Measurements from ENCODE around the gene OPCML.

OPCML gene

GRCh38 chr11:132438418-132438817 lies 1093.9 kb downstream of the OPCML start:
- H3K4me1 ChIP-seq (ENCODE audit: insufficient read depth, low read length): no peaks in the 10 kb centered on the region
- H3K9ac ChIP-seq (ENCODE audit: low read depth, low read length): no peak overlapping the region
- no peaks in the 10 kb centered on the region for H3K9me3 ChIP-seq (ENCODE audit: control insufficient read depth, insufficient read depth, low read length)
- H3K36me3 ChIP-seq (ENCODE audit: insufficient read depth, low read length): no peaks in the 10 kb centered on the region

GRCh38 chr11:132430429-132431062 lies 1101.8 kb downstream of the OPCML start:
- H3K36me3 ChIP-seq (ENCODE audit: insufficient read depth, low read length): no peaks in the 10 kb centered on the region
- no peak overlapping the region for H3K9ac ChIP-seq (ENCODE audit: low read depth, low read length)
- no peaks in the 10 kb centered on the region for H3K9me3 ChIP-seq (ENCODE audit: control insufficient read depth, insufficient read depth, low read length)
- no peaks in the 10 kb centered on the region for H3K4me1 ChIP-seq (ENCODE audit: insufficient read depth, low read length)

- H3K9me3 ChIP-seq (ENCODE audit: control insufficient read depth, insufficient read depth, low read length): no peaks in the 10 kb centered on the region
- H3K36me3 ChIP-seq (ENCODE audit: insufficient read depth, low read length): no peaks in the 10 kb centered on the region
- no peak overlapping the region for H3K9ac ChIP-seq (ENCODE audit: low read depth, low read length)
- no peaks in the 10 kb centered on the region for H3K4me1 ChIP-seq (ENCODE audit: insufficient read depth, low read length)
These were observed 1102.6 kb downstream of the OPCML start for GRCh38 chr11:132429685-132430084.

GRCh38 chr11:132427611-132428010 lies 1104.7 kb downstream of the OPCML start:
- no peaks in the 10 kb centered on the region for H3K4me1 ChIP-seq (ENCODE audit: insufficient read depth, low read length)

GRCh38 chr11:132424433-132424832 lies 1107.9 kb downstream of the OPCML start:
- H3K36me3 ChIP-seq (ENCODE audit: insufficient read depth, low read length): no peaks in the 10 kb centered on the region
- no peak overlapping the region for H3K9ac ChIP-seq (ENCODE audit: low read depth, low read length)
- no peaks in the 10 kb centered on the region for H3K9me3 ChIP-seq (ENCODE audit: control insufficient read depth, insufficient read depth, low read length)
- H3K4me1 ChIP-seq (ENCODE audit: insufficient read depth, low read length): no peaks in the 10 kb centered on the region

More at GRCh38 chr11:132427611-132428010, 1104.7 kb downstream of the OPCML start:
- Histone ChIP-seq H3K36me3 (ENCODE audit: insufficient read depth, low read length) (no peaks in the 10 kb centered on the region), H3K9ac (ENCODE audit: low read depth, low read length) (no peak overlapping the region), H3K9me3 (ENCODE audit: control insufficient read depth, insufficient read depth, low read length) (no peaks in the 10 kb centered on the region)

- H3K4me1 ChIP-seq (ENCODE audit: insufficient read depth, low read length): no peaks in the 10 kb centered on the region
These were observed 1109.0 kb downstream of the OPCML start for GRCh38 chr11:132423266-132423665.

GRCh38 chr11:132422722-132423121 lies 1109.6 kb downstream of the OPCML start:
- Histone ChIP-seq H3K36me3 (ENCODE audit: insufficient read depth, low read length) (no peaks in the 10 kb centered on the region), H3K9ac (ENCODE audit: low read depth, low read length) (no peak overlapping the region), H3K4me1 (ENCODE audit: insufficient read depth, low read length) (no peaks in the 10 kb centered on the region), H3K9me3 (ENCODE audit: control insufficient read depth, insufficient read depth, low read length) (no peaks in the 10 kb centered on the region)

More at GRCh38 chr11:132423266-132423665, 1109.0 kb downstream of the OPCML start:
- no peaks in the 10 kb centered on the region for H3K9me3 ChIP-seq (ENCODE audit: control insufficient read depth, insufficient read depth, low read length)
- no peaks in the 10 kb centered on the region for H3K36me3 ChIP-seq (ENCODE audit: insufficient read depth, low read length)
- no peak overlapping the region for H3K9ac ChIP-seq (ENCODE audit: low read depth, low read length)

GRCh38 chr11:132421555-132421954 lies 1110.7 kb downstream of the OPCML start:
- no peaks in the 10 kb centered on the region for H3K36me3 ChIP-seq (ENCODE audit: insufficient read depth, low read length)
- H3K9ac ChIP-seq (ENCODE audit: low read depth, low read length): no peak overlapping the region
- H3K4me1 ChIP-seq (ENCODE audit: insufficient read depth, low read length): no peaks in the 10 kb centered on the region
- no peaks in the 10 kb centered on the region for H3K9me3 ChIP-seq (ENCODE audit: control insufficient read depth, insufficient read depth, low read length)

GRCh38 chr11:132414451-132414850 lies 1117.8 kb downstream of the OPCML start:
- H3K36me3 ChIP-seq (ENCODE audit: insufficient read depth, low read length): no peaks in the 10 kb centered on the region
- no peaks in the 10 kb centered on the region for H3K4me1 ChIP-seq (ENCODE audit: insufficient read depth, low read length)
- H3K9me3 ChIP-seq (ENCODE audit: control insufficient read depth, insufficient read depth, low read length): no peaks in the 10 kb centered on the region
- no peak overlapping the region for H3K9ac ChIP-seq (ENCODE audit: low read depth, low read length)

GRCh38 chr11:132410383-132410782 lies 1121.9 kb downstream of the OPCML start:
- Histone ChIP-seq H3K36me3 (ENCODE audit: insufficient read depth, low read length) (no peaks in the 10 kb centered on the region), H3K4me1 (ENCODE audit: insufficient read depth, low read length) (0 out of 2 replicates have a peak, but pooled peaks cover 3% of the 10 kb centered on the region), H3K9ac (ENCODE audit: low read depth, low read length) (no peak overlapping the region), H3K9me3 (ENCODE audit: control insufficient read depth, insufficient read depth, low read length) (no peaks in the 10 kb centered on the region)

GRCh38 chr11:132409573-132410355 lies 1122.5 kb downstream of the OPCML start:
- H3K36me3 ChIP-seq (ENCODE audit: insufficient read depth, low read length): no peaks in the 10 kb centered on the region
- H3K4me1 ChIP-seq (ENCODE audit: insufficient read depth, low read length): 0 out of 2 replicates have a peak, but pooled peaks cover 3% of the 10 kb centered on the region
- no peak overlapping the region for H3K9ac ChIP-seq (ENCODE audit: low read depth, low read length)
- no peaks in the 10 kb centered on the region for H3K9me3 ChIP-seq (ENCODE audit: control insufficient read depth, insufficient read depth, low read length)

- Histone ChIP-seq H3K36me3 (ENCODE audit: insufficient read depth, low read length) (no peaks in the 10 kb centered on the region), H3K9ac (ENCODE audit: low read depth, low read length) (no peak overlapping the region), H3K9me3 (ENCODE audit: control insufficient read depth, insufficient read depth, low read length) (no peaks in the 10 kb centered on the region), H3K4me1 (ENCODE audit: insufficient read depth, low read length) (0 out of 2 replicates have a peak, but pooled peaks cover 3% of the 10 kb centered on the region)
These were observed 1123.4 kb downstream of the OPCML start for GRCh38 chr11:132408877-132409276.

- Histone ChIP-seq H3K9ac (ENCODE audit: low read depth, low read length) (no peak overlapping the region), H3K4me1 (ENCODE audit: insufficient read depth, low read length) (0 out of 2 replicates have a peak, but pooled peaks cover 6% of the 10 kb centered on the region), H3K9me3 (ENCODE audit: control insufficient read depth, insufficient read depth, low read length) (no peaks in the 10 kb centered on the region), H3K36me3 (ENCODE audit: insufficient read depth, low read length) (no peaks in the 10 kb centered on the region)
These were observed 1126.6 kb downstream of the OPCML start for GRCh38 chr11:132405728-132406127.

GRCh38 chr11:132402071-132402684 lies 1130.1 kb downstream of the OPCML start:
- Histone ChIP-seq H3K36me3 (ENCODE audit: insufficient read depth, low read length) (no peaks in the 10 kb centered on the region), H3K9me3 (ENCODE audit: control insufficient read depth, insufficient read depth, low read length) (no peaks in the 10 kb centered on the region), H3K4me1 (ENCODE audit: insufficient read depth, low read length) (0 out of 2 replicates have a peak, but pooled peaks cover 6% of the 10 kb centered on the region), H3K9ac (ENCODE audit: low read depth, low read length) (no peak overlapping the region)
